NCI-H2196 treated with DMSO at 0.1 percent for 48 hours (cell line): ENCODE measurements around the gene TGFBRAP1.

Source experiments
- DNase-seq: peaks from one replicate; lab custom pipeline; 2025; ENCODE audit not compliant: unreplicated experiment; lab: John Stamatoyannopoulos, UW

TGFBRAP1 gene

GRCh38 chr2:105315314-105315713, 14.2 kb downstream of the TGFBRAP1 start:
- DNase-seq, result no peak

- DNase-seq, result no peak
These were observed 15.7 kb downstream of the TGFBRAP1 start for GRCh38 chr2:105313877-105314276.

- no peak for DNase-seq
These were observed 20.4 kb downstream of the TGFBRAP1 start for GRCh38 chr2:105309147-105309545.

GRCh38 chr2:105308382-105309146, 21.0 kb downstream of the TGFBRAP1 start:
- DNase-seq, result no peak

GRCh38 chr2:105307962-105308361, 21.6 kb downstream of the TGFBRAP1 start:
- no peak for DNase-seq

GRCh38 chr2:105307550-105307949, 22.0 kb downstream of the TGFBRAP1 start:
- DNase-seq, result no peak

GRCh38 chr2:105307146-105307545, 22.4 kb downstream of the TGFBRAP1 start:
- DNase-seq, result no peak

GRCh38 chr2:105301646-105302045, 27.9 kb downstream of the TGFBRAP1 start:
- no peak for DNase-seq

- no peak for DNase-seq
These were observed 30.2 kb downstream of the TGFBRAP1 start for GRCh38 chr2:105299290-105299689.

GRCh38 chr2:105298017-105298416, 31.5 kb downstream of the TGFBRAP1 start:
- DNase-seq, result no peak

GRCh38 chr2:105297216-105297615, 32.3 kb downstream of the TGFBRAP1 start:
- DNase-seq, result no peak

- no peak for DNase-seq
These were observed 33.4 kb downstream of the TGFBRAP1 start for GRCh38 chr2:105296017-105296611.

- peak; percentile 6 for DNase-seq
These were observed 34.6 kb downstream of the TGFBRAP1 start for GRCh38 chr2:105294844-105295481.

GRCh38 chr2:105294046-105294445, 35.5 kb downstream of the TGFBRAP1 start:
- no peak for DNase-seq

- DNase-seq, result no peak
These were observed 37.6 kb downstream of the TGFBRAP1 start for GRCh38 chr2:105291981-105292380.

GRCh38 chr2:105290981-105291660, 38.4 kb downstream of the TGFBRAP1 start:
- DNase-seq, result no peak

- DNase-seq, result no peak
These were observed 41.4 kb downstream of the TGFBRAP1 start for GRCh38 chr2:105288133-105288532.

GRCh38 chr2:105287692-105288091, 41.8 kb downstream of the TGFBRAP1 start:
- DNase-seq, result peak; percentile 13

GRCh38 chr2:105283532-105283931, 46.0 kb downstream of the TGFBRAP1 start:
- no peak for DNase-seq

- DNase-seq, result no peak
These were observed 49.3 kb downstream of the TGFBRAP1 start for GRCh38 chr2:105280281-105280680.

GRCh38 chr2:105279126-105279525, 50.4 kb downstream of the TGFBRAP1 start:
- no peak for DNase-seq

GRCh38 chr2:105278654-105279053, 50.9 kb downstream of the TGFBRAP1 start:
- no peak for DNase-seq
